MV-4-11 (cell line): ENCODE measurements around the gene PDLIM1.

Source experiments
- DNase-seq: peaks from one replicate; lab custom pipeline; 2025; lab: John Stamatoyannopoulos, UW

Gene PDLIM1

GRCh38 chr10:95314192-95314918, 23.6 kb upstream of the PDLIM1 start:
- DNase-seq, result no peak

- no peak for DNase-seq
Measured at GRCh38 chr10:95312986-95313495, 22.2 kb upstream of the PDLIM1 start.

- DNase-seq, result peak; percentile 16
Measured at GRCh38 chr10:95312257-95312656, 21.5 kb upstream of the PDLIM1 start.

DNA sequence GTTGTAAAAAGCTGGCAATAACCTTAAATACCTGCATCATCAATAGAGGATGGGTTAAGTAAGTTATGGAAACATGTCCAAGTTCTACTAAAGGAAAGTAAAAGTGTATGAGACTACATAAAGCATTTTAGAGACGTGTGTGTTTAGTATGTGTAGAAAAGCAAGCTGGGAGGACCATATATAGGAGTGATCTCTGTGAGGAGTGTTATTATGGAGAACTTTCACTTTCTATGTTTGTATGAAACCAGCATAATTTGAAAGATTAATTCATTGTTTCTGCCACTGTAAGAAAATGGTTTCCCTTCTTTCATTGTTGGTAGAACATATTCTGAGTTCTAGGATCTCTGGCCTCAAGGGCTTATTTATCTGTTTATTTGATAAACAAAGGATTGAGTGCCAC, 19.2 kb upstream of the PDLIM1 start:
- DNase-seq, result peak; percentile 22

GRCh38 chr10:95308389-95309302, 17.8 kb upstream of the PDLIM1 start:
- DNase-seq, result peak; percentile 85

DNA sequence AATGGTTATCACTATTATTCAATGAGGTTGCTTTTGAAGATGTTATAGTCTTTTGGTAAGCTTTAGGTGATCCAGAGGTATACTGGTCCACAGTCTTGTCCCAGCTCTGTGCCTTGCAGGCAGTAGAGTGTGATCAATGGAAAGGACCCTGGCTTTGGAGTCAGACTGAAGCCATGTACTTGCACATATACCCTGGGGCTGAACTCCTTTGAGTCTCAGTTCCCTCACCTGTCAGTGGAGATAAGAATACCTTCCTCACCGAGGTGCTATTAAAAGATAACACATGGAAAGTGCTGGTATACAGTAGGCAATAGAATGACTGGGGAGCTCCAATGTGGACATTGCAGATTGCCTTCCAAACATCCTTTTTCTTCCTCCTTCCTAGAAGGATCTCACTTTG, 16.0 kb upstream of the PDLIM1 start:
- DNase-seq, result no peak

DNA sequence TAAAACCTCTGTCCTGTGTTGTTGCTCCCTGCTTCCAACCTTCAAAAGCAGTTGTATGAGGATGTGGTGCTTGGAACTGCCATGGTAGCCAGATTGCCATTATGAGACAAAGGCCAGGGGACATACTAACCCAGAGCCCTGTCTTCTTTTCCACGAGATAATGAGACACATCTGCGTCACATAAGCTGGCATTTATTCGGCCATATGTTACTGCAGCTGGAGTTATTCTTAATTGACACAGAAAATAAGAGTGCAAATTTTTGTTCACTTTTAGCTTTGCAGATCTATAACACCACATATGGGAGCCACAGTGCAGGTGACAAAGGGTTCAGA, 15.5 kb upstream of the PDLIM1 start:
- no peak for DNase-seq

GRCh38 chr10:95305606-95306317, 15.0 kb upstream of the PDLIM1 start:
- no peak for DNase-seq

DNA sequence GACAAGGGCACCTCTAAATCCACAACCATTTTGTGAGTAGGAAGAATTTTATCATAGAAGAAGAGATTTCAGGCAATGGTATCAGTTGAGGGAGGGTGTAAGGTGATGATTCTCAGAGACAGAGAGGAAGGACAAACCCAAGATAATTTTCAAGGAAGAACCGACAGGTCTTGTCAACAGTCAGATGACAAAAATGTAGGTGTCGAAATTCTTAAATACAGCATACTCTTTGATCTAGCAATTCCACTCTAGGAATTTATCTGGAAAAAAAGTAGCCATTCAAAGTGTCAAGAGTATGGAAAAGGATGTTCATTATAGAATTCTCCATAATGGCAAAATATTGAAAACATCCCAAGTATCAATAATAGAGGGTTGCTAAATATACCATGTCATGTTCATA, 14.2 kb upstream of the PDLIM1 start:
- no peak for DNase-seq

DNA sequence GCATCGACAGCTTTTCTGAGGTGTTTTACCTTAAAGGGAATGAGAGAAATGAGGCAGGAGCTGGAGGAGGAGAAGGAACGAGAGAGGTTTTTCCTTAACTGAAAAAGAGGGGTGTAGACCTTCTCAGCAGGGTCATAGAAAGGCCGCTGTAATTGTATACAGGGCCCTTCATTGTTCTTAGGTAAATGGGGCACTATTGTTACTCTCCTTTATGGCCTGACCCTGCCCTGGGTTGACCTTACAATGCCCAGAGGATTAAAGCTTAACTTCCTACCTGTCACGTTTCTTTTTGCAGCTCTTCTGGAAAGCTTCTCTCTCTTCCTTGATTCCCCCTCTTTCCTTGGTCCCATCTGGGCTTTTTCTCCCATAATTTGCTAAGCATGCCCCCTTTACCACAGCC, 13.7 kb upstream of the PDLIM1 start:
- no peak for DNase-seq

DNA sequence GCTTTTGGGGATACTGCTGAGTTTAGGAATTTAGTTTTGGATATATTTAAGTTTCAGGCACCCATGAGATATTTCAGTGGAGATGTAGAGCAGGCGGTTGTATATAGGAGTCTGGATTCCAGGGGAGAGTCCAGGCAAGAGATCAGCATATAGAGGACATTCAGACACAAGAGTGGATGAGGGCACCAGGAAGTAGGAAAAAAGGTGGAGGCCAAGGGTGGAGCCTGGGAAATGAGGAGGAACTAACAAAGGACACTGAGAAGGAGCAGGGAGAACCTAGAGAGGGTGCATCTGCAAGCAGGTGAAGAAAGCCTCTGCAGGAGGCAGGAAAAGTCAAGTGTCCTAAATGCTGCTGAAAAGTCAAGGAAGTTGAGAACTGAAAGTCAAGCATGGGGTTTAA, 13.1 kb upstream of the PDLIM1 start:
- DNase-seq, result no peak

DNA sequence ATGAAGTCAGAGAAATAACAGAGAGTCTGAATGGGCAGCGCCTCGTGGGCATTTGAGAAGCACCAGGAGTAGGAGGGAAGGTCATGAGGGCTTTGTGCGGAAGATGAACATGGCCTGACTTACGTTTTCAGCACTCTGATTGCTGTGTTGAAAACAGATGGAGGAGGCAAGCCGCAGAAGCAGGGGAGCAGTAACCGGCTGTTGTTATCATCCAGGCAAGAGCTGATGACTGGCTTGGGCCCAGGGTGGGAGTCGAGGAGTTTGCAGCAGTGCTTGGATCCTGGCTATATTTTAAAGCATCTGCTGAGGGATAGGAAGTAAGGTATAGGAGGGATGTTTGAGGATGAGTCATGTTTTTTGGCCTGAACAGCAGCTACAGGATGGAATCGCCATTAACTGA, 12.7 kb upstream of the PDLIM1 start:
- no peak for DNase-seq

GRCh38 chr10:95300022-95300539, 9.3 kb upstream of the PDLIM1 start:
- DNase-seq, result no peak

- DNase-seq, result peak; percentile 74
Measured at GRCh38 chr10:95297402-95297801, 6.6 kb upstream of the PDLIM1 start.

DNA sequence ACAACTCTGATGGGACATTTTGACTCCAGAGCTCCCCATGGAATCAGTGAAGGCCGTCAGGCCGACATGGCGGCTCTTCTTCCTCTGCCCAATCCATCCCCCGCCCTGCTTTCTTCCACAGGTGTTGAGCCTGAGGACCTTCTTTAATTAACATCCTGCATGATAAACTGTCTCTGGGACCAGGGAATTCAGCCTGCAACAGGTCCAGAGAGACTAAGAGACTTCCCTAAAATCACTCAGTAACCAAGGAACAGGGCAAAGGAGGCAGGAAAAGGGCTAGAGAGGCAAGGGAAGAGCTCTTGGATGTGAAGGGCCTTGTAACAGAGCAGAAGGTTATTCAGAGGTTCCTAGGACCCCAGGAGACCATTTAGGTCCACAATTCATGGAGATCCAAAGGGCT, 6.0 kb upstream of the PDLIM1 start:
- no peak for DNase-seq

GRCh38 chr10:95295031-95295755, 4.4 kb upstream of the PDLIM1 start:
- peak; percentile 80 for DNase-seq

DNA sequence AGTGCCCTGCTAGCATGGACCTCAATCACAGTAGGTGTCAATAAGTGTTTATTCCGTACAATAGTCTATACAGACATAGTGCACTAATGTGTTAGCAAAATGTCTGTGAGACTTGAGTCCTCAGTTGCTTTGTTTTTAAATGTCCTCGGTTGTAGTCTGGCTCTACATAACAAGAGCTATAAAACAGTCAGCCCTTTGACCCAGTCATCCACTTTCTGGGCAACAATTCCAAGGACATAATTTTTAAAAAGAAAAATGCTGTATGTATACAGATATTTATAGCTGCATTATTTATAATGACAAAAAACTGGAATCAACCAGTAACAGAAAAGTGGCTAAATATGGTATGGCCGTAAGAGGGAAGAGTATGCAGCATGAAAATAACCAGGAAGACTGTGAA, 2.8 kb upstream of the PDLIM1 start:
- DNase-seq, result no peak

DNA sequence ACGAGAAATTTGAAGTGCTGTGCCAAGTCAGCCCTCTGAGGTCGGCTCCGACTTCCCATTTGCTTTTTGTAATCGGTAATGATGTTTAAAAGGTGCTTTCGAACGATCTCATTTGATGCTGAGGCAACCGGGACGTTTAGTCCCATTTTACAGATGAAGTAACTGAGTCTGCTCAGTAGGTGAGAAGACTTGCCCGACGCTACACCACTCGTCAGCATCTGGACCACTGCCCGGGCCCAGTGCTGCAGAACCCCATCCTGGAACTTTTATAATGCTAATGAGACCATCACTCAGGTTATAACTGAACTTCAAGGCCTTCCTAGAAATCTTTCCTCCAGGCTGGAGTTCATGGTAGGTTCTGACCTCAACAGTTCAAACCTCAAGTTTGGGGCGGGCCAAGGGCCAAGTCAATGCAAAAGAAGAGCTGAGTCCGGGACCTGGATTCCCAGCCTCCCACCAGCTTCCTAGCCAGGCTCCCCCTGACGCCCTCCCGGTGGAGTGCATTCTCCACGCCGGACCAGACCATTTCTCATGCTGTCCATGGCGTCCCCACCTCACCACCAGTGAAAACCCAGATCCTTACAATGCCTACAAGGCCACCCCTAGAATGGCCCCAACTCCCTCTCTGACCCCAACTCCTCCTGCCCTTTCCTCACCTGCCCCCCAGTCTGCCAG, 699 bp upstream of the PDLIM1 start:
- no peak for DNase-seq

GRCh38 chr10:95289921-95290421, 832 bp downstream of the PDLIM1 start:
- DNase-seq, result no peak

GRCh38 chr10:95289003-95289920, 1.5 kb downstream of the PDLIM1 start:
- DNase-seq, result peak; percentile 21
